Measurements from ENCODE around the gene MYRF. TPM values are rescaled to one million over a fixed set of nuclear protein-coding genes. Genes with fewer than 3 reads are reported as not detected.

Gene MYRF
- total RNA-seq, 1 donor: 0.36 TPM

DNA sequence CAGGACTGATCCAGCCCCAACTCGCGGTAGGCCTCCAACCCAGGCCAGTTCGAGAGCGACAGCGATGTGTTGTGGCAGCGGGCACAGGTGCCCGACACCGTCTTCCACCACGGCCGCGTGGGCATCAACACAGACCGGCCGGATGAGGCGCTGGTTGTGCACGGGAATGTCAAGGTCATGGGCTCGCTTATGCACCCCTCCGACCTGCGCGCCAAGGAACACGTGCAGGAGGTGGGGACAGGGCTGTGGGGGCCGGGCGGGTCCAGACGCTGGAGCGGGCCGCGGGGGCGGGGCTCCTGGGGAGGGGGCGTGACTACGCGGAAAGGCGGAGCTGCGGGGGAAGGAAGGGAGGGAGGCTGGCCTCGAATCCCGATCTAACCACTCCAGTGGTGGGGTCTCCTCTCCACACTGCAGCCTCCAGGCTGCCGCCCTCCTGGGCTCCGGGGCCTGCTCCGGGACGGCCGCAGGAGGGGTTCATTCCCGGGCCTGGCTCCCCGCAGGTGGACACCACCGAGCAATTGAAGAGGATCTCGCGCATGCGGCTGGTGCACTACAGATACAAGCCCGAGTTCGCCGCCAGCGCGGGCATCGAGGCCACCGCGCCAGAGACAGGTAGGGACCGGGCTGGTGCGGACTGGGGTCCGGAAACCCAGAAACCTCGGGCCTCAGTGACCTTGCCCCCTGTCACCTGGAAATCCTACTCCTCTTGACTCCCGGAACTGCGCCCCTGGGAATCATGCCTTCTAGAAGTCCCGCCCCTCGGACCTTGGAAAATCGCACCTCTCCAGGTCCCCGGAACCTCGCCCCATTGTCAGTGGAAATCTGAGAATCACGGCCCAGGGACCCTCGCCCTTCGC lies 25.0 kb downstream of the MYRF start:
- Histone ChIP-seq H3K27me3 (ENCODE audit: insufficient read depth, low read length) (no peaks in the 10 kb centered on the region), H3K4me2 (ENCODE audit: insufficient read depth, low read length) (no peak overlapping the region)
- peak; percentile 94 for DNase-seq (ENCODE audit: insufficient read length, low spot score, missing footprints)

DNA sequence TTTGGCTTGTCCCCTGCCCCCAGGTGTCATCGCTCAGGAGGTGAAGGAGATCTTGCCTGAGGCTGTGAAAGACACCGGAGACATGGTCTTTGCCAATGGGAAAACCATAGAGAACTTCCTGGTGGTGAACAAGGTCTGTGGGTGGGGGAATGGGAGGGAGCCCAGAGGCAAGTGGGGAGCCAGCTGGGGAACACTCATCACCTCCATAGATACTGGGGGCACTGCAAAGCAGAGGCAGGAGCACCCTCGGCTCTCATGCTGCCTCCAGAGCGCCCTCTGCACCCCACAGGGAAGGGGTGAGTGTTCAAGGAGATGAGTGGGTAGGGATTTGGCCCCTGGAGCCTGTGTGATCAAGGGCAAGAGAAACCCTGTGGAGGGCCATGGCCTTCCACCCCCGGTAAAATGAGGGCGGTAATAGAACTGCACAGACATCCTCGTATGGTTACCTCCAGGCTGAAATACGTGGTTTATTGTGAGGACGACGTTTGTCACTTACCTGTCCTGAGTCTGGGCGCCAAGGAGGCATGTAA lies 26.0 kb downstream of the MYRF start:
- TF ChIP-seq, protein P1, sequence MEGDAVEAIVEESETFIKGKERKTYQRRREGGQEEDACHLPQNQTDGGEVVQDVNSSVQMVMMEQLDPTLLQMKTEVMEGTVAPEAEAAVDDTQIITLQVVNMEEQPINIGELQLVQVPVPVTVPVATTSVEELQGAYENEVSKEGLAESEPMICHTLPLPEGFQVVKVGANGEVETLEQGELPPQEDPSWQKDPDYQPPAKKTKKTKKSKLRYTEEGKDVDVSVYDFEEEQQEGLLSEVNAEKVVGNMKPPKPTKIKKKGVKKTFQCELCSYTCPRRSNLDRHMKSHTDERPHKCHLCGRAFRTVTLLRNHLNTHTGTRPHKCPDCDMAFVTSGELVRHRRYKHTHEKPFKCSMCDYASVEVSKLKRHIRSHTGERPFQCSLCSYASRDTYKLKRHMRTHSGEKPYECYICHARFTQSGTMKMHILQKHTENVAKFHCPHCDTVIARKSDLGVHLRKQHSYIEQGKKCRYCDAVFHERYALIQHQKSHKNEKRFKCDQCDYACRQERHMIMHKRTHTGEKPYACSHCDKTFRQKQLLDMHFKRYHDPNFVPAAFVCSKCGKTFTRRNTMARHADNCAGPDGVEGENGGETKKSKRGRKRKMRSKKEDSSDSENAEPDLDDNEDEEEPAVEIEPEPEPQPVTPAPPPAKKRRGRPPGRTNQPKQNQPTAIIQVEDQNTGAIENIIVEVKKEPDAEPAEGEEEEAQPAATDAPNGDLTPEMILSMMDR (IDR thresholded peaks at IDR 0.05; ENCODE audit: extremely low read depth, low read depth, low read length): no peak
- H3K27ac ChIP-seq (ENCODE audit: low read depth, low read length): no peak overlapping the region
- no peaks in the 10 kb centered on the region for H3K79me2 ChIP-seq (ENCODE audit: insufficient read depth, low read length)
- peak; percentile 88 for DNase-seq (ENCODE audit: insufficient read length, low spot score, missing footprints)
- no peaks in the 10 kb centered on the region for H4K20me1 ChIP-seq (ENCODE audit: insufficient read depth, low read length)
- no peaks in the 10 kb centered on the region for H3K9me3 ChIP-seq (ENCODE audit: low read depth, low read length)
- H3K36me3 ChIP-seq (ENCODE audit: insufficient read depth, low read length): no peaks in the 10 kb centered on the region
- no peaks in the 10 kb centered on the region for H3K27me3 ChIP-seq (ENCODE audit: insufficient read depth, low read length)
- no peak overlapping the region for H3K4me3 ChIP-seq (ENCODE audit: insufficient read depth, low read length)
- H2AFZ ChIP-seq (ENCODE audit: low read length): no peak overlapping the region
- no peaks in the 10 kb centered on the region for H3K4me1 ChIP-seq (ENCODE audit: insufficient read depth, low read length)
- H3K4me2 ChIP-seq (ENCODE audit: insufficient read depth, low read length): no peak overlapping the region

More for the DNA sequence above, 25.0 kb downstream of the MYRF start:
- no peaks in the 10 kb centered on the region for H3K4me1 ChIP-seq (ENCODE audit: insufficient read depth, low read length)
- TF ChIP-seq, protein P1 (IDR thresholded peaks at IDR 0.05; ENCODE audit: extremely low read depth, low read depth, low read length): no peak
- H2AFZ ChIP-seq (ENCODE audit: low read length): no peak overlapping the region
- no peaks in the 10 kb centered on the region for H3K79me2 ChIP-seq (ENCODE audit: insufficient read depth, low read length)
- H3K9me3 ChIP-seq (ENCODE audit: low read depth, low read length): no peaks in the 10 kb centered on the region
- no peak overlapping the region for H3K4me3 ChIP-seq (ENCODE audit: insufficient read depth, low read length)
- H4K20me1 ChIP-seq (ENCODE audit: insufficient read depth, low read length): no peaks in the 10 kb centered on the region
- no peak overlapping the region for H3K27ac ChIP-seq (ENCODE audit: low read depth, low read length)
- H3K36me3 ChIP-seq (ENCODE audit: insufficient read depth, low read length): no peaks in the 10 kb centered on the region

DNA sequence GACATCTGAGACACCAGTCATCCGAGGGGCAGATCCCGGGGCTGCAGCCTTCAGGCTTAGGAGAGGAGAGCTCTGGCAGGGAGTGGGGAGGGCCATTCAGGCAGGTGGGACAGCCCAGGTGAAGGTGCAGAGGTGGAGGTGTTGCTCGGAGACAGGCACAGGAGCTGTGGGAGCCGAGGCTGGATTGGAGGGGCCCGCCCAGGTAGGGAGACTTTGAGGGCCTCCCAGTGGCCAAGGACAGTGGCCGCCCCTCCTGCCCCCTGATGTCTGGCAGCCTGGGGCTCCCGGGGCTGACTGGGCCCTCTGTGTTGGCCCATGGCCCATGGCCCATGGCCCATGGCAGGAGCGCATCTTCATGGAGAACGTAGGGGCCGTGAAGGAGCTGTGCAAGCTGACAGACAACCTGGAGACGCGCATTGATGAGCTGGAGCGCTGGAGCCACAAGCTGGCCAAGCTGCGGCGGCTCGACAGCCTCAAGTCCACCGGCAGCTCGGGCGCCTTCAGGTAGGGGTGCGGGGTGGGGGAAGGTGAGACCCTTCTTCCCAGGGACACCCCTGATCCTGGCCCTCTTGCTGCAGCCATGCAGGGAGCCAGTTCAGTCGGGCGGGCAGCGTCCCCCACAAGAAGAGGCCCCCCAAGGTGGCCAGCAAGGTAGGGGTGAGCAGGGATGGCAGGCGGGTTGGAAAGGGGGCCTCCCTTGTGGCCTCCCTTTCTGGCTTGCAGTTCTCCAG lies 26.6 kb downstream of the MYRF start:
- DNase-seq (ENCODE audit: insufficient read length, low spot score, missing footprints): peak; percentile 67
- Histone ChIP-seq H3K27me3 (ENCODE audit: insufficient read depth, low read length) (no peaks in the 10 kb centered on the region), H3K36me3 (ENCODE audit: insufficient read depth, low read length) (no peaks in the 10 kb centered on the region), H3K4me2 (ENCODE audit: insufficient read depth, low read length) (no peak overlapping the region), H3K79me2 (ENCODE audit: insufficient read depth, low read length) (no peaks in the 10 kb centered on the region), H3K4me1 (ENCODE audit: insufficient read depth, low read length) (no peaks in the 10 kb centered on the region), H4K20me1 (ENCODE audit: insufficient read depth, low read length) (no peaks in the 10 kb centered on the region), H3K9me3 (ENCODE audit: low read depth, low read length) (no peaks in the 10 kb centered on the region), H2AFZ (ENCODE audit: low read length) (no peak overlapping the region), H3K27ac (ENCODE audit: low read depth, low read length) (no peak overlapping the region), H3K4me3 (ENCODE audit: insufficient read depth, low read length) (no peak overlapping the region)
- TF ChIP-seq, protein P1 (IDR thresholded peaks at IDR 0.05; ENCODE audit: extremely low read depth, low read depth, low read length): no peak

Data from osteoblast (primary cell).